DOHH2 (cell line): ENCODE measurements around the gene RNLS.

Experiments used
- EZH2phosphoT487 ChIP-seq: fragments of 200-600 bp; sonication (generic); IDR thresholded peaks from 2 replicates; pipeline ENCODE4 v1.6.1; 2017; ENCODE audit warnings: borderline replicate concordance, mild to moderate bottlenecking, antibody characterized with exemption, low read length, moderate library complexity, mixed read lengths
- TF ChIP-seq, protein P1 (sequence below): fragments of 200-600 bp; sonication (generic); IDR thresholded peaks from one replicate; pipeline ENCODE4 v1.5.1; 2014; ENCODE audit warnings: antibody characterized with exemption, mild to moderate bottlenecking, low read depth, low read length; ENCODE audit not compliant: poor library complexity, severe bottlenecking

DNA sequence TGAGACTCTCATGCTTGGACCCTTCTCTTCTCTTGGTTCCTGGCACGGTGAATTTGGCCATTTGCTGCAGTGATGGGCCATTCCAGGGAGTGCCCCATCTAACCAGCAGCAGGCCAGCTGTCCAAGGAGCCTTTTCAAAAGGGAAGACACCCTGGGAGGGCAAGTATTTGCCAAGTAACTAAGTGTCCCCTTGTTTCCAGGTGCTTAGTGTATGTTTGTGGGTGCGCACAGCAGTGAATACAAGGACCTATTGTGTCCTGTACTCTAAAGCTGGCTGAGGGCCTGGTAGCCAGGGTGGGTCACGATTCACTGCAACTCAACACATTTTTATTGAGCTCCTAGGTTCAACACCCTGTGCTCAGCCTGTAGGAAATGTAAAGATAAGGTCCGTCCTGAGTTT is 348.8 kb downstream of the RNLS start:
- TF ChIP-seq, protein P1, sequence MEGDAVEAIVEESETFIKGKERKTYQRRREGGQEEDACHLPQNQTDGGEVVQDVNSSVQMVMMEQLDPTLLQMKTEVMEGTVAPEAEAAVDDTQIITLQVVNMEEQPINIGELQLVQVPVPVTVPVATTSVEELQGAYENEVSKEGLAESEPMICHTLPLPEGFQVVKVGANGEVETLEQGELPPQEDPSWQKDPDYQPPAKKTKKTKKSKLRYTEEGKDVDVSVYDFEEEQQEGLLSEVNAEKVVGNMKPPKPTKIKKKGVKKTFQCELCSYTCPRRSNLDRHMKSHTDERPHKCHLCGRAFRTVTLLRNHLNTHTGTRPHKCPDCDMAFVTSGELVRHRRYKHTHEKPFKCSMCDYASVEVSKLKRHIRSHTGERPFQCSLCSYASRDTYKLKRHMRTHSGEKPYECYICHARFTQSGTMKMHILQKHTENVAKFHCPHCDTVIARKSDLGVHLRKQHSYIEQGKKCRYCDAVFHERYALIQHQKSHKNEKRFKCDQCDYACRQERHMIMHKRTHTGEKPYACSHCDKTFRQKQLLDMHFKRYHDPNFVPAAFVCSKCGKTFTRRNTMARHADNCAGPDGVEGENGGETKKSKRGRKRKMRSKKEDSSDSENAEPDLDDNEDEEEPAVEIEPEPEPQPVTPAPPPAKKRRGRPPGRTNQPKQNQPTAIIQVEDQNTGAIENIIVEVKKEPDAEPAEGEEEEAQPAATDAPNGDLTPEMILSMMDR: no peak
- no peak for TF ChIP-seq EZH2phosphoT487
